ENCODE results near the gene BACH2. TPM values are rescaled to one million over a fixed set of nuclear protein-coding genes. Genes with fewer than 3 reads are reported as not detected.

Gene BACH2
- polyA plus RNA-seq, 2 of the 4 experiments (the other 2 are of a cell fraction) = 0.01 to 0.36 TPM

- POLR2A ChIA-PET = no interaction called here
- CTCF ChIA-PET = no interaction called here
- no peak for ATAC-seq
- H3K4me3 ChIP-seq = no peak overlapping the region
- TF ChIP-seq HOXB13 (CRISPR knock-in tag; IDR thresholded peaks at IDR 0.05; ENCODE audit: low read depth) (no peak), CBX8 (IDR thresholded peaks at IDR 0.05) (no peak)
- H3K4me1 ChIP-seq = no peaks in the 10 kb centered on the region
- DNase-seq (ENCODE audit: low read depth in 1 of 2, low spot score in 1 of 2) = no peak
- H3K27ac ChIP-seq = no peak overlapping the region
- H3K4me2 ChIP-seq = no peak overlapping the region
- 65% methylated on average over 9 of the region's 9 CpGs for WGBS (ENCODE audit: missing lambda C conversion rate)
- FAIRE-seq = no peak
- no peaks in the 10 kb centered on the region for H3K9me3 ChIP-seq
Observed at GRCh38 chr6:90080876-90081481, 215.7 kb downstream of the BACH2 start.

- WGBS (ENCODE audit: missing lambda C conversion rate) = 65% methylated on average over 11 of the region's 11 CpGs
- no peak for ATAC-seq
Observed at GRCh38 chr6:90079560-90080490, 216.8 kb downstream of the BACH2 start.

More at GRCh38 chr6:90079560-90080490, 216.8 kb downstream of the BACH2 start:
- Histone ChIP-seq H3K4me1 (no peaks in the 10 kb centered on the region), H3K4me3 (no peak overlapping the region), H3K27ac (no peak overlapping the region), H3K9me3 (no peaks in the 10 kb centered on the region), H3K4me2 (no peak overlapping the region)
- no peak for TF ChIP-seq RARB (CRISPR knock-in tag; IDR thresholded peaks at IDR 0.05)
- no peak for TF ChIP-seq FOXS1 (CRISPR knock-in tag; IDR thresholded peaks at IDR 0.05)
- TF ChIP-seq POLR2A (IDR thresholded peaks at IDR 0.05; ENCODE audit: low read length) = no peak
- no peak for TF ChIP-seq ESRRA (IDR thresholded peaks at IDR 0.05; ENCODE audit: borderline replicate concordance, low read length)
- TF ChIP-seq EHMT2 (IDR thresholded peaks at IDR 0.05; ENCODE audit: low read depth) = no peak
- no peak for TF ChIP-seq PBX3 (IDR thresholded peaks at IDR 0.05)
- no peak for TF ChIP-seq HEYL (CRISPR knock-in tag; IDR thresholded peaks at IDR 0.05)
- TF ChIP-seq ELK1 (IDR thresholded peaks at IDR 0.05; ENCODE audit: low read depth, low read length) = no peak
- TF ChIP-seq CHD2 (IDR thresholded peaks at IDR 0.05; ENCODE audit: low read length, partially characterized antibody) = no peak
- TF ChIP-seq GATA3 (IDR thresholded peaks at IDR 0.05; ENCODE audit: borderline replicate concordance) = no peak
- TF ChIP-seq SMC3 (IDR thresholded peaks at IDR 0.05) = no peak
- TF ChIP-seq SREBF2 (IDR thresholded peaks at IDR 0.05) = no peak
- TF ChIP-seq NFE2L2 (conservative IDR thresholded peaks at IDR 0.05; ENCODE audit: low read length) = no peak
- TF ChIP-seq ATOH8 (CRISPR knock-in tag; IDR thresholded peaks at IDR 0.05; ENCODE audit: low read depth) = no peak
- no peak for TF ChIP-seq HES2 (IDR thresholded peaks at IDR 0.05)
- no peak for TF ChIP-seq CEBPB (IDR thresholded peaks at IDR 0.05)
- TF ChIP-seq BCL3 (IDR thresholded peaks at IDR 0.05) = no peak
- TF ChIP-seq ZSCAN20 (CRISPR knock-in tag; IDR thresholded peaks at IDR 0.05) = no peak
- ChIA-PET POLR2A (no interaction called here), CTCF (no interaction called here)
- DNase-seq (ENCODE audit: low read depth in 1 of 2, low spot score in 1 of 2) (no peak), FAIRE-seq (no peak)
